CD14-positive monocyte (primary cell): ENCODE measurements around the gene KCNA10. TPM values are rescaled to one million over a fixed set of nuclear protein-coding genes. Genes with fewer than 3 reads are reported as not detected.

Source experiments
- DNase-seq, 3 donors: peaks; one replicate each; pipeline ENCODE4 v3.0.0-alpha.2; 2011 to 2022
- H2AFZ ChIP-seq: 2 replicates; pipeline ENCODE4 v1.6.0; 2012; ENCODE audit warnings: mild to moderate bottlenecking, low read depth, low read length, inconsistent platforms; ENCODE audit not compliant: insufficient read depth, poor library complexity, severe bottlenecking
- H3K27ac ChIP-seq, 2 donors: 1 replicate in 1 of 2; 2 replicates in 1 of 2; pipeline ENCODE4 v1.5.1; 2012 to 2013; ENCODE audit warnings: low read length in 2 of 2, control low read depth in 1 of 2, inconsistent platforms in 1 of 2, low read depth in 1 of 2, mild to moderate bottlenecking in 1 of 2
- H3K27me3 ChIP-seq, 2 donors: one replicate each; pipeline versions ENCODE4 v1.6.0 to v1.6.1; 2011 to 2013; ENCODE audit warnings: low read length in 2 of 2; ENCODE audit not compliant: control insufficient read depth in 2 of 2, insufficient read depth in 2 of 2
- H3K36me3 ChIP-seq, 2 donors: replicated peaks in 1 of 2; 1 replicate in 1 of 2; 2 replicates in 1 of 2; pipeline versions ENCODE4 v1.5.1 to v1.6.1; 2012 to 2013; ENCODE audit warnings: low read length in 2 of 2, control low read depth in 1 of 2, inconsistent platforms in 1 of 2, mild to moderate bottlenecking in 1 of 2; ENCODE audit not compliant: insufficient read depth in 2 of 2, control insufficient read depth in 1 of 2
- H3K4me1 ChIP-seq, 2 donors: 1 replicate in 1 of 2; 2 replicates in 1 of 2; pipeline versions ENCODE4 v1.5.1 to v1.6.1; 2012 to 2013; ENCODE audit warnings: low read length in 2 of 2, control low read depth in 1 of 2, inconsistent platforms in 1 of 2, mild to moderate bottlenecking in 1 of 2, moderate library complexity in 1 of 2; ENCODE audit not compliant: insufficient read depth in 2 of 2, control insufficient read depth in 1 of 2
- H3K4me2 ChIP-seq: replicated peaks from 2 replicates; pipeline ENCODE3; 2012; ENCODE audit warnings: low read length, moderate library complexity, mild to moderate bottlenecking; ENCODE audit not compliant: poor library complexity, severe bottlenecking; ENCODE audit errors: extremely low read depth
- H3K4me3 ChIP-seq, 3 experiments: fragments of 200-600 bp in 1 of 3; sonication (generic) in 1 of 3; replicated peaks in 1 of 3; 1 replicate in 2 of 3; 2 replicates in 1 of 3; pipeline ENCODE4 v1.5.1; 2011 to 2013; ENCODE audit warnings: low read length in 3 of 3, mild to moderate bottlenecking in 3 of 3, control low read depth in 2 of 3, low read depth in 2 of 3, inconsistent platforms in 1 of 3, moderate library complexity in 1 of 3
- H3K79me2 ChIP-seq: 2 replicates; pipeline ENCODE4 v1.6.0; 2012; ENCODE audit warnings: mild to moderate bottlenecking, control low read depth, inconsistent platforms, low read length, moderate library complexity; ENCODE audit not compliant: insufficient read depth
- H3K9ac ChIP-seq: 2 replicates; pipeline ENCODE4 v1.6.0; 2017; ENCODE audit warnings: low read length, mild to moderate bottlenecking; ENCODE audit not compliant: insufficient read depth, poor library complexity, severe bottlenecking
- H3K9me3 ChIP-seq, 2 donors: replicated peaks in 1 of 2; 1 replicate in 1 of 2; 2 replicates in 1 of 2; pipeline versions ENCODE4 v1.5.1 to v1.6.1; 2012 to 2013; ENCODE audit warnings: low read length in 2 of 2, control low read depth in 1 of 2; ENCODE audit not compliant: control insufficient read depth in 1 of 2, insufficient read depth in 1 of 2
- H4K20me1 ChIP-seq: 2 replicates; pipeline ENCODE4 v1.6.0; 2012; ENCODE audit warnings: mild to moderate bottlenecking, low read length, control low read depth, moderate library complexity; ENCODE audit not compliant: insufficient read depth
- H3K27ac Mint-ChIP-seq, 7 donors: one replicate each; pipeline ENCODE4 v1.8.0; 2020; ENCODE audit warnings: mild to moderate bottlenecking in 7 of 7, mixed read lengths in 7 of 7, moderate library complexity in 6 of 7, inconsistent platforms in 2 of 7
- H3K27me3 Mint-ChIP-seq, 3 donors: one replicate each; pipeline ENCODE4 v1.8.0; 2021 to 2022; ENCODE audit warnings: low read depth in 3 of 3, mild to moderate bottlenecking in 3 of 3, mixed read lengths in 3 of 3, moderate library complexity in 3 of 3, inconsistent platforms in 1 of 3
- H3K36me3 Mint-ChIP-seq, 2 donors: one replicate each; pipeline ENCODE4 v1.8.0; 2020; ENCODE audit warnings: mixed read lengths in 2 of 2, inconsistent platforms in 1 of 2, mild to moderate bottlenecking in 1 of 2
- H3K4me1 Mint-ChIP-seq: one replicate; pipeline ENCODE4 v1.8.0; 2020; ENCODE audit warnings: mild to moderate bottlenecking, mixed read lengths
- H3K4me3 Mint-ChIP-seq, 2 donors: one replicate each; pipeline ENCODE4 v1.8.0; 2020; ENCODE audit warnings: mild to moderate bottlenecking in 2 of 2, mixed read lengths in 2 of 2, moderate library complexity in 1 of 2
- H3K9me3 Mint-ChIP-seq, 7 donors: one replicate each; pipeline ENCODE4 v1.8.0; 2020 to 2022; ENCODE audit warnings: mixed read lengths in 7 of 7, mild to moderate bottlenecking in 6 of 7, moderate library complexity in 6 of 7, inconsistent platforms in 2 of 7
- CTCF ChIP-seq: fragments of 200-600 bp; IDR thresholded peaks from one replicate; pipeline ENCODE4 v1.8.0; 2022; ENCODE audit warnings: antibody characterized with exemption, mild to moderate bottlenecking
- WGBS: methylation state at CpG from one replicate; pipeline ENCODE4 v1.1.5; 2013; ENCODE audit warnings: missing lambda C conversion rate; ENCODE audit not compliant: insufficient coverage; 5-methylcytosine and 5-hydroxymethylcytosine counted together
- intact Hi-C, 2 donors: fragments of 100-400 bp; cut with micrococcal nuclease; formaldehyde crosslinking; loops; one replicate each; pipeline versions ENCODE4 v1.15.0 to v1.15.1; 2023
- polyA plus RNA-seq, 3 donors: library from polyadenylated mRNA; depleted of rRNA in 1 of 3; unstranded in 2 of 3; stranded (reverse) in 1 of 3; fragments of 300-500 nt in 2 of 3; fragments of >200 nt in 1 of 3; fragmentation: Illumina TruSeq in 2 of 3; gene quantifications; 1 replicate in 2 of 3; 2 replicates in 1 of 3; pipeline ENCODE4 v1.2.3, GENCODE V29; 2012 to 2021

The KCNA10 gene
- polyA plus RNA-seq, 3 donors, result not detected

GRCh38 chr1:110524311-110525248 is 5.6 kb upstream of the KCNA10 start:
- H3K4me3 ChIP-seq, result no peak overlapping the region
- intact Hi-C loops, result loop anchor here (1.0 to 5.0 kb wide), 3 partner anchors 93 to 259 kb away; no protein-coding TSS in a partner anchor
- no peak overlapping the region for H2AFZ ChIP-seq
- H3K36me3 Mint-ChIP-seq, result no peaks in the 10 kb centered on the region
- no peak overlapping the region for H3K27ac ChIP-seq
- DNase-seq, result peak; percentile 25 to 46 (median 29)
- no peaks in the 10 kb centered on the region for H3K36me3 ChIP-seq
- H3K27me3 ChIP-seq, result no peaks in the 10 kb centered on the region
- no peaks in the 10 kb centered on the region for H4K20me1 ChIP-seq
- peak overlapping the region in 1 of 2 donors; percentile 5 for H3K4me3 Mint-ChIP-seq
- H3K4me1 ChIP-seq, result peaks cover 0 to 3% of the 10 kb centered on the region in 2 donors
- no peak overlapping the region for H3K27ac Mint-ChIP-seq
- H3K9ac ChIP-seq, result no peak overlapping the region
- peaks cover 7% of the 10 kb centered on the region for H3K4me1 Mint-ChIP-seq
- TF ChIP-seq CTCF, result peak; percentile 73
- WGBS, result 41% methylated on average over 19 of the region's 20 CpGs
- H3K4me2 ChIP-seq, result no peak overlapping the region
- peaks cover 0 to 2% (median 0%) of the 10 kb centered on the region in 7 donors for H3K9me3 Mint-ChIP-seq
- H3K79me2 ChIP-seq, result no peaks in the 10 kb centered on the region
- H3K27me3 Mint-ChIP-seq, result peaks cover 15 to 29% (median 28%) of the 10 kb centered on the region in 3 donors
- no peaks in the 10 kb centered on the region for H3K9me3 ChIP-seq

- Histone ChIP-seq H2AFZ (no peak overlapping the region), H3K27ac (no peak overlapping the region), H3K4me3 (no peak overlapping the region), H3K9me3 (no peaks in the 10 kb centered on the region), H3K27me3 (no peaks in the 10 kb centered on the region), H3K4me2 (no peak overlapping the region), H3K9ac (no peak overlapping the region), H3K79me2 (no peaks in the 10 kb centered on the region), H3K4me1 (peaks cover 0 to 3% of the 10 kb centered on the region in 2 donors), H4K20me1 (no peaks in the 10 kb centered on the region), H3K36me3 (no peaks in the 10 kb centered on the region)
- Mint-ChIP-seq H3K36me3 (no peaks in the 10 kb centered on the region), H3K27me3 (peaks cover 11 to 24% (median 18%) of the 10 kb centered on the region in 3 donors), H3K9me3 (peaks cover 0 to 2% (median 0%) of the 10 kb centered on the region in 7 donors), H3K4me1 (peaks cover 7% of the 10 kb centered on the region), H3K4me3 (no peak overlapping the region), H3K27ac (no peak overlapping the region)
- no peak for TF ChIP-seq CTCF
- DNase-seq, result no peak
- WGBS, result 85% methylated on average over 2 of the region's 4 CpGs
- intact Hi-C loops, result loop anchor here in 1 of 2 donors (5.0 kb wide), 1 partner anchor 94 kb away; no protein-coding TSS in a partner anchor
Observed at GRCh38 chr1:110523011-110523410, 4.0 kb upstream of the KCNA10 start.
